Vagina (tissue), 2 donors: ENCODE measurements around the gene CCDC88A. TPM values are rescaled to one million over a fixed set of nuclear protein-coding genes. Genes with fewer than 3 reads are reported as not detected.

Experiments
- DNase-seq, 2 donors: peaks; one replicate each; pipeline ENCODE4 v3.0.0-alpha.2; 2017; ENCODE audit errors: extremely low spot score in 2 of 2
- H3K27ac ChIP-seq: fragments of 200-600 bp; sonication (generic); one replicate; pipeline ENCODE4 v1.5.1; 2019
- H3K27me3 ChIP-seq: fragments of 200-600 bp; sonication (generic); one replicate; pipeline ENCODE4 v1.5.1; 2019
- H3K36me3 ChIP-seq, 2 donors: fragments of 200-600 bp; sonication (generic); one replicate each; pipeline ENCODE4 v1.5.1; 2017 to 2019
- H3K4me1 ChIP-seq: fragments of 200-600 bp; sonication (generic); one replicate; pipeline ENCODE4 v1.5.1; 2019
- H3K4me3 ChIP-seq, 2 donors: fragments of 200-600 bp; sonication (generic); 1 replicate in 1 of 2; 2 replicates in 1 of 2; pipeline ENCODE4 v1.5.1; 2016 to 2019
- H3K9me3 ChIP-seq: fragments of 200-600 bp; sonication (generic); one replicate; pipeline ENCODE4 v1.5.1; 2019
- CTCF ChIP-seq, 3 experiments: fragments of 450-650 bp in 2 of 3; fragments of 200-600 bp in 1 of 3; sonication (generic) in 1 of 3; IDR thresholded peaks; one replicate each; pipeline ENCODE4 v1.5.1; 2017 to 2019; ENCODE audit warnings: antibody characterized with exemption in 3 of 3, mild to moderate bottlenecking in 2 of 3, moderate library complexity in 2 of 3
- POLR2A ChIP-seq, 2 donors: fragments of 450-650 bp; IDR thresholded peaks; one replicate each; pipeline ENCODE4 v1.6.1; 2017; ENCODE audit warnings: antibody characterized with exemption in 2 of 2, mild to moderate bottlenecking in 2 of 2, moderate library complexity in 2 of 2
- POLR2AphosphoS5 ChIP-seq, 2 donors: sonication (generic); formaldehyde crosslinking; IDR thresholded peaks; one replicate each; pipeline ENCODE4 v1.9.0; 2017; ENCODE audit warnings: antibody characterized with exemption in 2 of 2, mild to moderate bottlenecking in 2 of 2, low read depth in 1 of 2; ENCODE audit not compliant: insufficient read depth in 1 of 2
- intact Hi-C: fragments of 100-400 bp; cut with DNase I; formaldehyde crosslinking; loops from one replicate; pipeline ENCODE4 v1.15.1; 2023
- total RNA-seq: library from RNA; depleted of rRNA; stranded (reverse); fragments of >200 nt; gene quantifications from one replicate; pipeline ENCODE4 v1.2.3, GENCODE V29; 2016

Gene CCDC88A
- total RNA-seq, 1 donor from 2014 or later = 34.9 TPM

DNA sequence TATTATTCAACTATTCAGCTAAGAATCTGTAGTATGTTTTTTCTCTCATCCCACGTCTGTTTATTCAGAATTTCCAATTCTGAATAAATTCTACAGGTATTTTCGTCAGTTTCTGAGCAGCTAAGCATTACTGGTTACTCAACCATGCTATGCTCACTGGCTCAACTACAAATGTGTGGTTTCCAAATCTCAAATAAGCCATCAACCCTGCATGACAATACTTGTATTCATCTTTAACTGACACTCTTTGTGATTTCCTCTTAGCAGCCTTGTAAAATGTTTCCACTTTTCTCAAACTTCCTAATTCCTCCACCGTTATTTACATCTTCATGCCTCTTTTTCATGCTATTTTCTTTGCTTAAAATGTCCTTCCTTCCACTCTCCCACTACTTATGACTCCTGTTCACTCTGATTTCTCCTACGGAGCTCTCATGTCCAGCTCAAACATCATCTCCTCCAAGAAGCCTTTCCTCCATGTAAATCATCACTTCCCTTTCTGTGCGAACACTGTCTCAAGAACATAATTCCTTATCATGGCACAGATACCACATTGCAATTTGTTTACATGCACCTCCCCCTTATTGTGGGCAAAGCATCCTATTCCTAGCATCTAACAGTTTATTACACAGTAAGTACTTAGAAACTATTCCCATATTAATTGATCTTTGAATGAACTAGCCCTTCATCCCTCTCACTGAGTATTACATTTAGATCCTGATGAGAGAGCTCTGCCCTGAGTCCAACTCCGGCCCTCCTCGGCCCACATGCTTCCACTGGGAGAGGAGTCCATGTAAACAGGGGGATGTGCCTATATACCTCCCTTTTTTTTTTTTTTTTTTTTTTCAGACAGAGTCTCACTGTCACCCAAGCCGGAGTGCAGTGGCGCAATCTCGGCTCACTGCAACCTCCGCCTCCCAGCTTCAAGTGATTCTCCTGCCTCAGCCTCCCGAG is 10.5 kb downstream of the CCDC88A start:
- Histone ChIP-seq H3K27me3 (no peaks in the 10 kb centered on the region), H3K27ac (no peak overlapping the region), H3K4me3 (no peak overlapping the region), H3K4me1 (no peaks in the 10 kb centered on the region), H3K36me3 (no peaks in the 10 kb centered on the region), H3K9me3 (no peaks in the 10 kb centered on the region)
- no peak for DNase-seq
- intact Hi-C loops = no loop called here
- no peak for TF ChIP-seq POLR2A (IDR thresholded peaks at IDR 0.05)
- no peak for TF ChIP-seq POLR2AphosphoS5 (IDR thresholded peaks at IDR 0.05; ENCODE audit: insufficient read depth in 1 of 2, low read depth in 1 of 2)
- no peak for TF ChIP-seq CTCF (IDR thresholded peaks at IDR 0.05)

- Histone ChIP-seq H3K27ac (no peak overlapping the region), H3K9me3 (no peaks in the 10 kb centered on the region), H3K4me1 (no peaks in the 10 kb centered on the region), H3K4me3 (no peak overlapping the region), H3K27me3 (no peaks in the 10 kb centered on the region), H3K36me3 (no peaks in the 10 kb centered on the region)
- intact Hi-C loops = no loop called here
- DNase-seq = no peak
- TF ChIP-seq POLR2A (IDR thresholded peaks at IDR 0.05) = no peak
- TF ChIP-seq POLR2AphosphoS5 (IDR thresholded peaks at IDR 0.05; ENCODE audit: insufficient read depth in 1 of 2, low read depth in 1 of 2) = no peak
- no peak for TF ChIP-seq CTCF (IDR thresholded peaks at IDR 0.05)
Observed at GRCh38 chr2:55408098-55408882, 11.4 kb downstream of the CCDC88A start.

- TF ChIP-seq CTCF (IDR thresholded peaks at IDR 0.05) (no peak), POLR2A (IDR thresholded peaks at IDR 0.05) (no peak), POLR2AphosphoS5 (IDR thresholded peaks at IDR 0.05; ENCODE audit: insufficient read depth in 1 of 2, low read depth in 1 of 2) (no peak)
- no peaks in the 10 kb centered on the region for H3K4me1 ChIP-seq
- H3K27me3 ChIP-seq = no peaks in the 10 kb centered on the region
- intact Hi-C loops = no loop called here
- H3K4me3 ChIP-seq = no peak overlapping the region
- no peaks in the 10 kb centered on the region for H3K36me3 ChIP-seq
- H3K27ac ChIP-seq = no peak overlapping the region
- no peak for DNase-seq
- no peaks in the 10 kb centered on the region for H3K9me3 ChIP-seq
Observed at GRCh38 chr2:55405116-55405515, 14.5 kb downstream of the CCDC88A start.

DNA sequence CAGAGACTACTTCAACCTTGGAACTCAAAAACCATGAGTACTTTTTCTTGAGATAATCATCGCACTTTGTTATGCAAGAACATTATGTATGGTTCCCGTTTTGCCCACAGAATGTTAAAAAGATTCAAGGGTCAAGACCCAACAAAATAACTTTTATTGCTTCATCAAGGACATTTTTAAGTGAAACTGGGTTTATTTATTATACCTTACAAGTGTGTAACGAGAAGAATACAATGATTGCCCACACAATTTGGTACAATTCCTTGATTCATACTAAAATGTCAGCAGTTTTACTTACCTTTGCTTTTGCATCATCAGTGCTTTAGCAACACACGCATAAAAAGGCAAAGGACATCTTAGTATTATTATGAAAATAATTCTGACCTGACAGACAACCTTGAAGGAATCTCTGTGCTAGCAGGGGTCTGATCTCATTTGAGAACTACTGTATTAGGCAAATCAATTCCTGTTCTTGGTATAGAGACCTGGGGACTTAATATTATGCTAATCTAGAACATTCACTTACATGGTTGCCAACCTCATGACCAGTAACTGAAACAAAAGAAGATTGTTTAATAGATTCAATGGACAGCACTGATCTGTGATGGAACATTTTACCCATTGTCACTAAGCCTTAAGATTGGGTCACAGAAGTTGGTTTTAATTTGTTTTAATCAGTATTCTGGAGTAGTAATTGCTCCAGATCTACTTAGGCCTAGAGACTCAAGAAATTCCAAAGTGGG is 16.2 kb downstream of the CCDC88A start:
- no peaks in the 10 kb centered on the region for H3K36me3 ChIP-seq
- intact Hi-C loops = no loop called here
- no peaks in the 10 kb centered on the region for H3K27me3 ChIP-seq
- DNase-seq = no peak
- no peak overlapping the region for H3K4me3 ChIP-seq
- H3K27ac ChIP-seq = no peak overlapping the region
- no peaks in the 10 kb centered on the region for H3K9me3 ChIP-seq
- H3K4me1 ChIP-seq = no peaks in the 10 kb centered on the region
- no peak for TF ChIP-seq CTCF (IDR thresholded peaks at IDR 0.05)
- TF ChIP-seq POLR2AphosphoS5 (IDR thresholded peaks at IDR 0.05; ENCODE audit: insufficient read depth in 1 of 2, low read depth in 1 of 2) = no peak
- TF ChIP-seq POLR2A (IDR thresholded peaks at IDR 0.05) = no peak
